Activated T-cell treated with anti-CD3 and anti-CD28 coated beads, Interleukin-2, amount 50 U/mL, for 1 hour (primary cell): ENCODE data around the gene SYCE3.

Experiments
- DNase-seq: peaks from one replicate; pipeline ENCODE4 v3.0.0-alpha.2; 2020

The SYCE3 gene

GRCh38 chr22:50599816-50600455, 37.2 kb upstream of the SYCE3 start:
- peak; percentile 75 for DNase-seq

- no peak for DNase-seq
Measured at GRCh38 chr22:50597097-50597496, 34.4 kb upstream of the SYCE3 start.

DNA sequence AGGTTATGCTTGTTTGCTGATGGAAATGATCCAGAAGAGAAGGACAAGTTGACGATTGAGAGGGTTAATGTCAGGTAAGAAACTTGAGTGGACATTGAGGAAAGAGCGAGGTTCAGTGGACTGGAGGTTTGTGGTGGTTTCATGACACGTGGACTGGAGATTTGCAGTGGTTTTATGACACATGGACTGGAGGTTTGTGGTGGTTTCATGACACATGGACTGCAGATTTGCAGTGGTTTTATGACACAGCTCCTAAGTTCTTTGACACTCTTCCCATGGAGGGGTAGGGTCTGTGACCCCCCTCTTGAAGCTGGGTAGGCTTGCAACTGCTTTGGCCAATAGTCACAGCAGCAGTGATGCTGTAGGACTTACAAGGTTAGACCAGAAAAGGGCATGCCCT, 32.5 kb upstream of the SYCE3 start:
- no peak for DNase-seq

GRCh38 chr22:50587407-50587806, 24.7 kb upstream of the SYCE3 start:
- DNase-seq = no peak

DNA sequence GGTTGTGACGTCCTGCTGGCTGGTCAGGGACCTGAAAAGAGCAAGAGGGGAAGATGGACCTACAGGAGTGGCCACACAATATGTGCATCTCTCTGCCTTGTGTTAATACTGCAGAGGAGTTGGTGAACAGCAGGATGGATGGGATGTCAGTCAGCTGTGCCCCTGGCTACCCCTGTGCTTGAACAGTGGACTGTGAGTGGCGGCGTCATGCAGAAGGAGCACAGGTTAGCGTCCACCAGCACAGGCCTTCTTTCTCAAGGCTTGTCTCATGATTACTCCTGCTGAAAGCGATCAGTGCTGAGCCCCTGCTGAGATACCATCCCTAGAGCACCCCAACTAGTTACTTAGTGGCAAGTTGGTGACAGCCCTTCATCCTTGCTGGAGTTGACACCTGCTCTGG, 23.7 kb upstream of the SYCE3 start:
- DNase-seq = no peak

DNA sequence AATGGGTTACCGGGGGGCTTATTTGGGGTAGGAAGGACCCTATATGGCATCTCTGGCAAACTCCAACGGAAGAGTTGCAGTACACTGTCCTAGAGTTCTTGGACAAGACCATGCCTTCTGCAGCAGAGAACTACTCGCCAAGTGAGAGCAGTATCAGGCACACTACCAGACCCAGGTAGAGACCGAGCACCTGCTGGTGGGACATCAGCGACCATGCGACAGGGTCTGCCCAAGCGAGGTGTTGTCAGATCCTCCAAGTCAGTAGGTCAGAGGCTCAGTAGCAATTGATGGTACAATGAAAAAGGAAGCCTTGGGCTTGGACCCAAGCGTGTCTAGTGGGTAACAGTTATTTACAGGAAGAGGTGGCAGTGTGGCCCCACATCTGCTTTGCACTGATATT, 23.1 kb upstream of the SYCE3 start:
- no peak for DNase-seq

- DNase-seq = no peak
Measured at GRCh38 chr22:50585238-50585637, 22.5 kb upstream of the SYCE3 start.

DNA sequence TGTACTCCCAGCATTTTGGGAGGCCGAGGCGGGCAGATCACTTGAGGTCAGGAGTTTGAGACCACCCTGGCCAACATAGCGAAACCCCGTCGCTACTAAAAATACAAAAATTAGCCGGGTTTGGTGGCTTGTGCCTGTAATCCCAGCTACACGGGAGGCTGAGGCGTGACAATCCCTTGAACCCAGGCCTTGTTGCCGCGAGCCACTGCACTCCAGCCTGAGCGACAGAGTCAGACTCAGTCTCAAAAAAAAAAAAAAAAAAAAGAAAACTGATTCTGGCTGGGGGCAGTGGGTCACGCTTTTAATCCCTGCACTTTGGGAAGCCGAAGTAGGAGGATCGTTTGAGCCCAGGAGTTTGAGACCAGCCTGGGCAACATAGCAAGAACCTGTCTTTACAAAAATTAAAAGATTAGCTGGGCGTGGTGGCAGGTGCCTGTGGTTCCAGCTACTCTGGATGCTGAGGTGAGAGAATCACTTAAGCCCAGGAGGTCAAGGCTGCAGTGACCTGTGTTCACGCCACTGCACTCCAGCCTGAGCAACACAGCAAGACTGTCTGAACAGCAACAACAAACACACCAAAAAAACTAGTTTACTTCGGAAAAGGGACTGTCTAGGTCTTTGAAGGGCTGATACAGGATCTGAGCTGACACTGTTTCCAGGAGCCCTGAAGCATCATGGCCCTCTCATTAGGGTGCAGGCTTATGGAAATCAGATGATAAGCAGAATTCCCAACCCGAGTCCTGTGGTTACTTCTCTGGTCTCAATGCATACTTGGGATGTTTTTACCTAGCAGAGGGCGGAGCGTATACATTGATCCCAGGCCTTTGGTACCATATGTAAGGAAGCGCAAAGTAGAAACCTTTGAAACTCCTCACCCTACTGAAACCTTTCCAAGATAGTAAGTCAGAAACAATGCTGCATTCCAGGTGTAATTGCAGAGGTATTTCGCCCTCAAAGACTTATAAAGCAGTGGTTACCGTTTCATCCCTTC, 21.7 kb upstream of the SYCE3 start:
- DNase-seq = no peak

GRCh38 chr22:50583294-50583861, 20.7 kb upstream of the SYCE3 start:
- no peak for DNase-seq

DNA sequence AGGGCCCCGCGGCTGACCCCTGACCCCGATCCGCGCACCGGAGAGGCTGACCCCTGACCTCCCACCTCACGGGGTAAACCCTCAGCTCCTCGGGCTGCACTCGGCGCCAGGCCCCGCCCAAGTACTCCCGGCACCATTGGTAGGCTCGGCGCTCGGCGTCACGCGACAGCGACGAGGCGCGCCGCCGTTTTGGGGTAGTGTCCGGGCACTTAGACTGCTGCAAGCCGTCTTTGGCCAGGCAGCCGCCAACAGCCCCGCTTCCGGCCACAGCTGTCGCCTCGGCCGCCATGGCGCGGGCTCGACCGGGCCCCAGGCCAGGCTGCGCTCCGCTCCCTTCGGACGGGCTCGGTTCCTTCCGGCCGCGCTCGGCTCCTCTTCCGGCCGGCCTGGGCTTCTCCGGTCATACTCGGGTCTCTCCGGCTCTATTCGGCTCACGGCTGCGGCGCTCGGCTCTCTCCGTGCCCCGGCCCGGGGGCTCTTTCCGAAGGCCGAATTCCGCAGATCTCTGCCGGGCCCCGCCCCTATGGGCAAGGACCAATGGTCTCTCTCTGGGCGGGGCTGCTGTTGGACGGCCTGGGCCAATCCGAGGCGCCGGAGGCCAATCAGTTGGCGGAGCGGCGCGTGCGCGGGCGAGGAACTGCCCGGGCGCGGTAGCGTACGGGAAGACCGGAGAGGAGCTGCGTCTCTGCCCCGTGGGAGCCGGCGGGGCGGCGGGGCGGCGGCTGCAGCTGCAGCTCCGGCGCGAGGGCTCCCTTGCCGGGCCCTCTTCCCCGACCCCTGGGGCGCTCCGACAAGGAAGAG, 20.0 kb upstream of the SYCE3 start, which contains the start of gene CHKB:
Gene CHKB, minus strand, starts transcription at position 357 of the 801 bp plus-strand sequence. Its CDS starts 68 bp downstream, at position 289.
- peak; percentile 97 for DNase-seq

- DNase-seq = no peak
Measured at GRCh38 chr22:50581950-50582492, 19.3 kb upstream of the SYCE3 start.

DNA sequence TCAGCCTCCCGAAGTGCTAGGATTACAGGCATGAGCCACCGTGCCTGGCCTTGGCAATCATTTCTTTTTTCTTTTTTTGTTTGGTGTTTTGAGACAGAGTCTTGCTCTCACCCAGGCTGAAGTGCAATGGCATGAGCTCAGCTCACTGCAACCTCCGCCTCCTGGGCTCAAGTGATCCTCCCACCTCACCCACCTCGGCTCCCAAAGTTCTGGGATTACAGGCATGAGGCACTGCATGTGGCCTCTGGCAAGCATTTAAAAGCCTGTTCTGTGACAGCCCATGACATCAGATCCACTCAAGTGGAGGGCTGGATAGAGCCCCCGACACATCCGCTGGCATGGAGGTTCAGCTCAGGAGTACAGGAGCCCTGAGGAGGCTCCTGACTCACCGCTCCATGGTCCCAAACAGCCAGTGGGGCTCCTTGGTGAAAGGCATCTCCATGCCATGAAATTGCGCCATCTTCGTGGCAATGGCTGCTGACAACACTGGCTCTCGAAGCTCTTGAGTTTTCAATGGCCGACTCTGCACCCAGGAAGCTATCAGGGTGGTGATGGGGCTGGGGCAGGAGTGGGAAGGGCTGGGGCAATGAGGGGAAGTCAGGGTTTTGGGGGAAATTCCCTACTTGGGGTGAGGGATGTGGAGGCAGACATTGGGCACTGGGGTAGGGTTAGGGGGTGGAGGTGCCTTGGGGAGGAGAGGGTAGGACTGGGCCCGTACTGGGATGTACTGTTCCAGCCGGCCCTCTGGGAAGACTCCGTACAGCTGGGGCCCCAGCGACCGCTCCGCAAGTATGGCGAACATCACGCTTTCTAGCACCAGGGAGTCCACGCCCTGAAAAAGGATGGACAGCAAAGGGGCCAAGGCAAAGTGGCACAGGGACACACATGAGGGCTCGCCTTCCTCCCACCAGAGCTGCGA, 18.6 kb upstream of the SYCE3 start:
- DNase-seq = no peak

GRCh38 chr22:50579752-50580151, 17.0 kb upstream of the SYCE3 start:
- DNase-seq = no peak

DNA sequence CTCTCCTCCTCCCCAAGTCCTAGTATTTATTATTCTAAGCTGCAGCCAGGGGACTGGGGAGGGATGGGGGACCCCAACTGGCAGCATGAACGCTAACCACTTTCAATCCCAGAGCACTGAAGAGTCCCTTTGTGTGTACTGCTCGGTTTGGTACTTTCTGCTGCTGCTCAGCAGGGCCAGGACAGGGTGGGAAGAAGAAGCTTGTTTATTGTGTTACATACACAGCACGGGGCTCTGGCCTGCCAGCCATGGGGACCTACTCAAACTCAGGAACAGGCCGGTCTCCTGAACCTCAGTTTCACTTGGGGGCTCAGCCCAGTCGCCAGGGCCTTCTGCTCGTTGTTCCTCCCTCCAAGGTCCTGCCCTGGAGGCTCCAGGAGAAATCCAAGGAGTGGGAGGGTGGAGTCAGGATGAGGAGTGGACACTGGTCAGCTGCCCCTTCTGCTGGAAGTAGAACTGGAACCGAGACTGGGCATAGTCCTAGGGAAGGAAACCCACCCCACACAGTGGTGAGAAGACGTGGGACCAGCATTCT, 16.1 kb upstream of the SYCE3 start:
- DNase-seq = no peak

- no peak for DNase-seq
Measured at GRCh38 chr22:50577987-50578775, 15.5 kb upstream of the SYCE3 start, which contains the start of gene CPT1B. Gene CPT1B, minus strand, starts transcription at chr22:50578427. Its CDS starts 512 bp downstream, at chr22:50577915.

GRCh38 chr22:50577697-50577986, 14.9 kb upstream of the SYCE3 start:
- no peak for DNase-seq

DNA sequence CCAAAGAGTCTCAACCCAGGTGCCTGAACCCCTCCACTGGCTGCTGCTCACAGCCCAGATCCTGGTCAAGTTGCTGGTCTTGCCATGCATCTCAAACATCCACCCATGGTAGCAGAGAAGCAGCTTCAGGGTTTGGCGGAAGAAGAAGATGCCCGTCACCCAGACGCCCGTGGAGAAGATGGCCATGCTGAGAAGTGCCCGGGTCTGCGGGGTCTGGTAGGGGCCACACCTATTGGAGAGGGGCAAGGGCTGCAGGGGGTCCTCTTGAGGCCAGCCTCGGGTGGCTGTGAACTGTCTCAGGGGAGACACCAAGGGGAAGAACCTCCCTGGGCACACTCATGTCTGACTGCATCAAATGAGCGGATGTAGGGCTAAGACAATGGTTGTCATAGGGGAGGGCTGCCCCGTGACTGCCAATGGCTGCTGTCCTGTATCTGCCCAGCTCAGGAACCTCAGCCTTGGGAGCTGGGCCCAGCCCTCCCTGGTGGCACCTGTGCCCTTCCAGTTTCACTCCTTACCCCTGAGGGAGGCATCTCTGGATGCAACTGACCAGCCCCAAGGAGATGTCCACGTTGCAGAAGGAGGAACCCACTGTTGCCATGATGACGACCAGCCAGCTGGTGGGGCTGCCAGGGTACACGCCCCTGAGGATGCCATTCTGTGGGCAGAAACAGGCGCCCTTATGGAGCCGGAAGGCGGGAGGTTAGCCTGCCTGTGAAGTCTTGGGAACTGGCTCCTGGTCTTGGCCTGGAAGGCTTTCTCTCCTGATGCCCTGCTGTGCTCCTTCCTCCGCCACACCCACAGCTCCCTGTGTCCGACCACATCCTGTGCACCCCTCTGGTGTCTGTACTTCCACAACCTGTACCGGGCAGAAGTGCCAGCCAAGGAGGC, 14.3 kb upstream of the SYCE3 start:
- no peak for DNase-seq

- no peak for DNase-seq
Measured at GRCh38 chr22:50576070-50576469, 13.4 kb upstream of the SYCE3 start.

DNA sequence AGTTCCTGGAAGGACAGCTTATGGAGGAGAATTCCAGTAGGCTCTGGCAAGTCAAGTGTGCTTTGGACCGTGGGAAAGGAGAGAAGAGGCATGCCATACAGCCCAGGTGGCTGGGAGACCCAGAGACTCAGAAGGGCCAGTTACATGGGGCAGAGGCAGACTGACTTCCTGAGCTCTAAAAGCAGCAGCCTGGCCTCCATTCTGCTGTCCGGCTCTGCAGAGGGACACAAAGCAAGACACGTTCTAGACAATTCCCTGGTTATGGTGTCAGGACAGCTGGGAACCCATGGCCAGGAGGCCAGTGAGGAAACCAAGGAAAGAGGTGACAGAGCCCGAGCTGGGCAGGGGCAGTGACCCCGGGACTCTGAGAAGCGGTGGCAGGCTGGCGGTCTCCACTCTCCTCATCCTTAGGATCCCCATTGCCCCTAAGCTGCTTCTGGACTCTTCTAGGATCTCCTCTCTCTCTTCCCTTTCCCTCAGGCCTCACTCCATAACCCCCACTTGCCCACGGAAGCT, 12.8 kb upstream of the SYCE3 start:
- no peak for DNase-seq
